Peyer's patch (tissue), 4 donors: ENCODE results near the gene SMYD3.

Experiments used
- POLR2A ChIP-seq, 2 donors: fragments of 450-650 bp; IDR thresholded peaks; one replicate each; pipeline ENCODE4 v1.5.1; 2017; ENCODE audit warnings: antibody characterized with exemption in 2 of 2, mild to moderate bottlenecking in 2 of 2, moderate library complexity in 2 of 2
- TF ChIP-seq, protein P1 (sequence below), 6 experiments: fragments of 450-650 bp in 4 of 6; fragments of 200-600 bp in 2 of 6; sonication (generic) in 1 of 6; IDR thresholded peaks; one replicate each; pipeline ENCODE4 v1.5.1; 2017 to 2019; ENCODE audit warnings: antibody characterized with exemption in 6 of 6, mild to moderate bottlenecking in 3 of 6, moderate library complexity in 1 of 6

DNA sequence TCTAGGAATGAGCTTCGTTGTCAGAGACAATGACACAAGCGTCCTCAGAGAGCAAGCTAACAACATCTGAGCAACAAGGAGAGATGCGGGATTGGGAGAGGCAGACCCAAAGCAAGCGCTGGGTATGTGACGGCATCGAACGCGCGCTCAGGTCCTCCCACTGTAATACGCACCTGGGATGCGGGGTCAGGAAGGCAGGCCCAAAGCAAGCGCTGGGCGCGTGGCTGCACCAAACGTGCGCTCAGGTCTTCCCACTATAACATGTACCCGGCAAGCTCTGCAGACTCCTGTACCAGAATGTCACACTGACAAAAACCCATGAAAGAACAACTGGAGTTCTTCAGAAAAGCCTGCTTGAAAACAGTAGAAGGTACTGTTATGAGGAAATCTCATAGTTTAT lies 653.8 kb downstream of the SMYD3 start:
- TF ChIP-seq, protein P1, sequence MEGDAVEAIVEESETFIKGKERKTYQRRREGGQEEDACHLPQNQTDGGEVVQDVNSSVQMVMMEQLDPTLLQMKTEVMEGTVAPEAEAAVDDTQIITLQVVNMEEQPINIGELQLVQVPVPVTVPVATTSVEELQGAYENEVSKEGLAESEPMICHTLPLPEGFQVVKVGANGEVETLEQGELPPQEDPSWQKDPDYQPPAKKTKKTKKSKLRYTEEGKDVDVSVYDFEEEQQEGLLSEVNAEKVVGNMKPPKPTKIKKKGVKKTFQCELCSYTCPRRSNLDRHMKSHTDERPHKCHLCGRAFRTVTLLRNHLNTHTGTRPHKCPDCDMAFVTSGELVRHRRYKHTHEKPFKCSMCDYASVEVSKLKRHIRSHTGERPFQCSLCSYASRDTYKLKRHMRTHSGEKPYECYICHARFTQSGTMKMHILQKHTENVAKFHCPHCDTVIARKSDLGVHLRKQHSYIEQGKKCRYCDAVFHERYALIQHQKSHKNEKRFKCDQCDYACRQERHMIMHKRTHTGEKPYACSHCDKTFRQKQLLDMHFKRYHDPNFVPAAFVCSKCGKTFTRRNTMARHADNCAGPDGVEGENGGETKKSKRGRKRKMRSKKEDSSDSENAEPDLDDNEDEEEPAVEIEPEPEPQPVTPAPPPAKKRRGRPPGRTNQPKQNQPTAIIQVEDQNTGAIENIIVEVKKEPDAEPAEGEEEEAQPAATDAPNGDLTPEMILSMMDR (IDR thresholded peaks at IDR 0.05): no peak
- TF ChIP-seq POLR2A (IDR thresholded peaks at IDR 0.05): no peak
